OCI-LY7 (cell line): Measurements from ENCODE around the gene MCF2L2. TPM values are rescaled to one million over a fixed set of nuclear protein-coding genes. Genes with fewer than 3 reads are reported as not detected.

Source experiments
- BruUV-seq: library from RNA; stranded (reverse); fragments of 400-500 nt; replicated peaks from 2 replicates; lab custom pipeline; 2021; lab: Mats Ljungman, UMichigan
- CTCF ChIA-PET: fragments of 300-600 bp; sonication (Branson Sonifier 250); formaldehyde crosslinking; loops from one replicate; lab custom pipeline; 2022; ENCODE audit warnings: antibody characterized with exemption; ENCODE audit not compliant: unreplicated experiment; lab: Charles Lee
- POLR2A ChIA-PET: fragments of 300-600 bp; sonication (Branson Sonifier 250); formaldehyde crosslinking; loops from one replicate; lab custom pipeline; 2022; ENCODE audit warnings: antibody characterized with exemption; lab: Charles Lee
- DNase-seq: peaks from one replicate; pipeline ENCODE4 v3.0.0-alpha.2; 2015; ENCODE audit warnings: low spot score
- H2AFZ ChIP-seq: fragments of 200-600 bp; sonication (generic), shearing (Covaris generic); 2 replicates; pipeline ENCODE4 v1.6.1; 2014; ENCODE audit warnings: mild to moderate bottlenecking, antibody characterized with exemption, low read length, moderate library complexity
- H3K27ac ChIP-seq: fragments of 200-600 bp; sonication (generic); 2 replicates; pipeline ENCODE4 v1.5.1; 2014; ENCODE audit warnings: mixed run types, low read depth, mild to moderate bottlenecking, moderate library complexity, low read length, inconsistent platforms; ENCODE audit not compliant: poor library complexity, severe bottlenecking
- H3K36me3 ChIP-seq: fragments of 200-600 bp; sonication (generic); 2 replicates; pipeline ENCODE4 v1.6.1; 2014; ENCODE audit warnings: mild to moderate bottlenecking, antibody characterized with exemption, low read length, moderate library complexity, mixed read lengths; ENCODE audit not compliant: insufficient read depth
- H3K4me1 ChIP-seq: fragments of 200-600 bp; sonication (generic); 2 replicates; pipeline ENCODE4 v1.5.1; 2014; ENCODE audit warnings: mild to moderate bottlenecking, low read length; ENCODE audit not compliant: insufficient read depth, poor library complexity, severe bottlenecking
- H3K4me2 ChIP-seq: fragments of 200-600 bp; sonication (generic); 2 replicates; pipeline ENCODE4 v1.6.1; 2014; ENCODE audit warnings: mild to moderate bottlenecking, low read length
- H3K4me3 ChIP-seq: fragments of 200-600 bp; sonication (generic); 2 replicates; pipeline ENCODE4 v1.5.1; 2014; ENCODE audit warnings: mild to moderate bottlenecking, low read depth, low read length; ENCODE audit not compliant: poor library complexity, severe bottlenecking
- H3K79me2 ChIP-seq: fragments of 200-600 bp; sonication (generic); 2 replicates; pipeline ENCODE4 v1.6.1; 2016; ENCODE audit warnings: low read depth, mild to moderate bottlenecking, low read length, moderate library complexity, mixed read lengths; ENCODE audit not compliant: insufficient read depth
- H3K9me2 ChIP-seq: fragments of 200-600 bp; sonication (generic); 2 replicates; pipeline ENCODE4 v1.6.1; 2016; ENCODE audit warnings: mild to moderate bottlenecking, low read length, mixed read lengths; ENCODE audit not compliant: insufficient read depth
- H3K9me3 ChIP-seq: fragments of 200-600 bp; sonication (generic); 2 replicates; pipeline ENCODE4 v1.6.1; 2014; ENCODE audit warnings: mild to moderate bottlenecking, mixed run types, low read length, mixed read lengths
- H4K20me1 ChIP-seq: fragments of 200-600 bp; sonication (generic); 2 replicates; pipeline ENCODE4 v1.6.1; 2014; ENCODE audit warnings: mild to moderate bottlenecking, antibody characterized with exemption, low read length, moderate library complexity, mixed read lengths; ENCODE audit not compliant: insufficient read depth
- CTCF ChIP-seq: fragments of 200-600 bp; sonication (generic); conservative IDR thresholded peaks from 2 replicates; pipeline ENCODE4 v1.5.1; 2014; ENCODE audit warnings: mild to moderate bottlenecking, antibody characterized with exemption, low read length, moderate library complexity, mixed read lengths
- EZH2phosphoT487 ChIP-seq: fragments of 200-600 bp; sonication (generic); IDR thresholded peaks from 2 replicates; pipeline ENCODE4 v1.6.1; 2018; ENCODE audit warnings: low read depth, borderline replicate concordance, mild to moderate bottlenecking, mixed run types, antibody characterized with exemption, low read length, moderate library complexity, mixed read lengths
- intact Hi-C: fragments of 100-400 bp; cut with micrococcal nuclease; formaldehyde crosslinking; loops from one replicate; pipeline ENCODE4 v1.10.0; 2022; ENCODE audit not compliant: unreplicated experiment
- total RNA-seq, 2 experiments: library from RNA; depleted of rRNA in 1 of 2; stranded (reverse); fragments of >200 nt in 1 of 2; shearing (Covaris generic) in 1 of 2; gene quantifications; 2 replicates each; pipeline ENCODE4 v1.2.3, GENCODE V29; 2014 to 2022

The MCF2L2 gene
- total RNA-seq, 2 experiments from 2014 or later = 6.6 to 8.0 TPM

- Histone ChIP-seq H3K27ac (no peak overlapping the region), H3K4me3 (no peak overlapping the region), H3K79me2 (no peaks in the 10 kb centered on the region), H3K4me2 (no peak overlapping the region), H3K4me1 (no peaks in the 10 kb centered on the region), H2AFZ (no peak overlapping the region), H3K9me2 (no peaks in the 10 kb centered on the region), H3K36me3 (no peaks in the 10 kb centered on the region), H4K20me1 (no peaks in the 10 kb centered on the region), H3K9me3 (no peaks in the 10 kb centered on the region)
- no peak for DNase-seq
- ChIA-PET POLR2A (no interaction called here), CTCF (no interaction called here)
- TF ChIP-seq EZH2phosphoT487 = no peak
- TF ChIP-seq CTCF = no peak
- BruUV-seq = no TSS peak
- intact Hi-C loops = no loop called here
Observed at GRCh38 chr3:183203670-183204069, 224.7 kb downstream of the MCF2L2 start.

DNA sequence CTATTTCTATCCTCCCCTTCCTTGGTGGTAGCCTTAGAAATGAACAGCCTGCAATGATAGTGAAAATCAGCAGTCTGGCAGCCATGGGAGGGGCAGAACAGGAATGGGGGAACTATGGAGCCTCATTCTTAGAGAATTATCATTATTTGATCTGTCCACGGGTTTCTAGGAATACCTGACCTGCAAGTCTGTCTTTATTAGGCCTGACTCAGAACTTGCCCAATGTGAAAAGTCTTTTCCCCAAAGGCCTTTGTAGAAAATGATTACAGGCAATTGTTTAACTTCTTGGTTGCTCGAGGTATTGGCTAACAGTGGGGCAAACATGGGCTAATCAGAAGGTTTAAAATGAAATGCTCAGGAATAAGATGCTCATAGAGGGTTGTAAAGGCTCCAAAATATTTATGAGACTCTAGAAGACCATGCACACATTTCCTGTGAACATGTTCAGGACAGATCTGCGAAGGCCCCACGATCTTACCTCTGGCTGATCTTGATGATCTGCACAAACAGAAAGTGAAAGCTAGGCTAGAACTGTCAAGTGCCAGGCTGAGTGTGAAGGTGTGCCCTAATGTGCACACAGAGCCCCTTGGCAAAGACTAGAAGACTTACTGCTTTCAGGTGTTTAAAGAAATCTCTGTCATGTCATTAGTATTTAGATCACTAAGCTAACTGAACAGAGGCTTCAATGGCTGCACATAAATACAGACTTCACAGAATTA, 226.3 kb downstream of the MCF2L2 start:
- no peaks in the 10 kb centered on the region for H4K20me1 ChIP-seq
- CTCF ChIA-PET = no interaction called here
- intact Hi-C loops = no loop called here
- H3K4me3 ChIP-seq = no peak overlapping the region
- H3K4me1 ChIP-seq = no peaks in the 10 kb centered on the region
- no TSS peak for BruUV-seq
- H3K36me3 ChIP-seq = no peaks in the 10 kb centered on the region
- H3K79me2 ChIP-seq = no peaks in the 10 kb centered on the region
- no peak overlapping the region for H2AFZ ChIP-seq
- H3K27ac ChIP-seq = no peak overlapping the region
- H3K4me2 ChIP-seq = no peak overlapping the region
- H3K9me3 ChIP-seq = no peaks in the 10 kb centered on the region
- H3K9me2 ChIP-seq = no peaks in the 10 kb centered on the region
- TF ChIP-seq CTCF (no peak), EZH2phosphoT487 (no peak)
- POLR2A ChIA-PET = interaction anchor here (0.5 kb wide), 1 partner anchor 1647 kb away, joined by 4 read pairs; no protein-coding TSS in a partner anchor
- no peak for DNase-seq

DNA sequence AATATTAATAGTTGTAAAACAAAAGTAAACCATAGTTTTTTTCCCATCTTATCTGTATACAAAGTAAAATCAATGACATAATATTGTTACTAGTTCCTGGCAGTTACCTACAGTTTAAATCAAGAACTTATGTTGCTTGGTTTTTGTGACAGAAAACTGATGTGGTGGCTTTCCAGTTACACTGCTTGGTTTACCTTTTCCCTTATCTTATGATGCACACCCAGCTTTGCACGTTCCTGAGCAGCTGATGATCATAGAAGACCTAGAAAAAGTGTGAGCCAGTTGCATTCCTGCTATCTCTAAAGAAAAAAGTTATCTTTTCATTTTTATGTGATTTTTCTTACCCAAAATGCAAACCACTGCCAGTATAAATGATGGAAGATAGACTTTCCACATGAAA, 229.5 kb downstream of the MCF2L2 start:
- no peaks in the 10 kb centered on the region for H3K9me3 ChIP-seq
- no peaks in the 10 kb centered on the region for H3K9me2 ChIP-seq
- intact Hi-C loops = no loop called here
- TF ChIP-seq CTCF = no peak
- no peak for TF ChIP-seq EZH2phosphoT487
- CTCF ChIA-PET = no interaction called here
- H3K79me2 ChIP-seq = no peaks in the 10 kb centered on the region
- DNase-seq = no peak
- POLR2A ChIA-PET = interaction anchor here (1.0 kb wide), 1 partner anchor 14 kb away, joined by 3 read pairs; no protein-coding TSS in a partner anchor
- no peak overlapping the region for H3K4me2 ChIP-seq
- H2AFZ ChIP-seq = no peak overlapping the region
- H3K27ac ChIP-seq = no peak overlapping the region
- no peaks in the 10 kb centered on the region for H3K36me3 ChIP-seq
- BruUV-seq = no TSS peak
- no peaks in the 10 kb centered on the region for H3K4me1 ChIP-seq
- H4K20me1 ChIP-seq = no peaks in the 10 kb centered on the region
- H3K4me3 ChIP-seq = no peak overlapping the region
